Measurements from ENCODE around the gene GPR141.

The GPR141 gene

DNA sequence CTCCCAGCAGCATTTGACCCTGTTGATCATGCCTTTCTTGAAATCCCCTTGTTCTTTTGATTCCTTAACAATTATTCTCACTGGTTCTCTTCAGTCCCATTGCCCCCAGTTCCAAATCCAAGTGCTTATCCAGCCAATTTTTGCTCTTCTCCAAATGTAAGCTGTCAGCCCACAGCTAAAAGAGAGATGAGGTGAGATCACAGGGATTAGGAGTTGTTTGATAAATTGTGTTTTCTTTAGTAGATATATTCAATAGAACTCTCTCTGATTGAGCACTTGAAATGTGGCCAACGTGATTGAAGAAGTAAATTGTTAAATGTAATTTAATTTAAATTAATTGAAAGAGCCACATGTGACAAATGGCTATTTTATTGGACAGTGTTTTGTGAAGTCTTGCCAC, 88.2 kb downstream of the GPR141 start:
- TF ChIP-seq EGR1 (IDR thresholded peaks at IDR 0.05) (no peak), TCF12 (IDR thresholded peaks at IDR 0.05; ENCODE audit: low read depth) (no peak), YY1 (IDR thresholded peaks at IDR 0.05; ENCODE audit: low read depth) (no peak), CREB1 (IDR thresholded peaks at IDR 0.05; ENCODE audit: low read depth) (no peak), RAD21 (IDR thresholded peaks at IDR 0.05; ENCODE audit: low read depth) (no peak), EP300 (IDR thresholded peaks at IDR 0.05; ENCODE audit: borderline replicate concordance) (no peak), TAF1 (IDR thresholded peaks at IDR 0.05; ENCODE audit: low read depth) (no peak), TEAD4 (IDR thresholded peaks at IDR 0.05) (no peak), FOXM1 (IDR thresholded peaks at IDR 0.05; ENCODE audit: borderline replicate concordance, low read depth) (no peak), CEBPB (IDR thresholded peaks at IDR 0.05) (no peak), ZBTB7A (IDR thresholded peaks at IDR 0.05; ENCODE audit: low read depth) (no peak)
- TF ChIP-seq, protein P1, sequence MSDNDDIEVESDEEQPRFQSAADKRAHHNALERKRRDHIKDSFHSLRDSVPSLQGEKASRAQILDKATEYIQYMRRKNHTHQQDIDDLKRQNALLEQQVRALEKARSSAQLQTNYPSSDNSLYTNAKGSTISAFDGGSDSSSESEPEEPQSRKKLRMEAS (IDR thresholded peaks at IDR 0.05): no peak
- TF ChIP-seq, protein P2, sequence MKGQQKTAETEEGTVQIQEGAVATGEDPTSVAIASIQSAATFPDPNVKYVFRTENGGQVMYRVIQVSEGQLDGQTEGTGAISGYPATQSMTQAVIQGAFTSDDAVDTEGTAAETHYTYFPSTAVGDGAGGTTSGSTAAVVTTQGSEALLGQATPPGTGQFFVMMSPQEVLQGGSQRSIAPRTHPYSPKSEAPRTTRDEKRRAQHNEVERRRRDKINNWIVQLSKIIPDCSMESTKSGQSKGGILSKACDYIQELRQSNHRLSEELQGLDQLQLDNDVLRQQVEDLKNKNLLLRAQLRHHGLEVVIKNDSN (IDR thresholded peaks at IDR 0.05): no peak
- TF ChIP-seq, protein P3, sequence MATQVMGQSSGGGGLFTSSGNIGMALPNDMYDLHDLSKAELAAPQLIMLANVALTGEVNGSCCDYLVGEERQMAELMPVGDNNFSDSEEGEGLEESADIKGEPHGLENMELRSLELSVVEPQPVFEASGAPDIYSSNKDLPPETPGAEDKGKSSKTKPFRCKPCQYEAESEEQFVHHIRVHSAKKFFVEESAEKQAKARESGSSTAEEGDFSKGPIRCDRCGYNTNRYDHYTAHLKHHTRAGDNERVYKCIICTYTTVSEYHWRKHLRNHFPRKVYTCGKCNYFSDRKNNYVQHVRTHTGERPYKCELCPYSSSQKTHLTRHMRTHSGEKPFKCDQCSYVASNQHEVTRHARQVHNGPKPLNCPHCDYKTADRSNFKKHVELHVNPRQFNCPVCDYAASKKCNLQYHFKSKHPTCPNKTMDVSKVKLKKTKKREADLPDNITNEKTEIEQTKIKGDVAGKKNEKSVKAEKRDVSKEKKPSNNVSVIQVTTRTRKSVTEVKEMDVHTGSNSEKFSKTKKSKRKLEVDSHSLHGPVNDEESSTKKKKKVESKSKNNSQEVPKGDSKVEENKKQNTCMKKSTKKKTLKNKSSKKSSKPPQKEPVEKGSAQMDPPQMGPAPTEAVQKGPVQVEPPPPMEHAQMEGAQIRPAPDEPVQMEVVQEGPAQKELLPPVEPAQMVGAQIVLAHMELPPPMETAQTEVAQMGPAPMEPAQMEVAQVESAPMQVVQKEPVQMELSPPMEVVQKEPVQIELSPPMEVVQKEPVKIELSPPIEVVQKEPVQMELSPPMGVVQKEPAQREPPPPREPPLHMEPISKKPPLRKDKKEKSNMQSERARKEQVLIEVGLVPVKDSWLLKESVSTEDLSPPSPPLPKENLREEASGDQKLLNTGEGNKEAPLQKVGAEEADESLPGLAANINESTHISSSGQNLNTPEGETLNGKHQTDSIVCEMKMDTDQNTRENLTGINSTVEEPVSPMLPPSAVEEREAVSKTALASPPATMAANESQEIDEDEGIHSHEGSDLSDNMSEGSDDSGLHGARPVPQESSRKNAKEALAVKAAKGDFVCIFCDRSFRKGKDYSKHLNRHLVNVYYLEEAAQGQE (IDR thresholded peaks at IDR 0.05; ENCODE audit: low read depth): no peak

DNA sequence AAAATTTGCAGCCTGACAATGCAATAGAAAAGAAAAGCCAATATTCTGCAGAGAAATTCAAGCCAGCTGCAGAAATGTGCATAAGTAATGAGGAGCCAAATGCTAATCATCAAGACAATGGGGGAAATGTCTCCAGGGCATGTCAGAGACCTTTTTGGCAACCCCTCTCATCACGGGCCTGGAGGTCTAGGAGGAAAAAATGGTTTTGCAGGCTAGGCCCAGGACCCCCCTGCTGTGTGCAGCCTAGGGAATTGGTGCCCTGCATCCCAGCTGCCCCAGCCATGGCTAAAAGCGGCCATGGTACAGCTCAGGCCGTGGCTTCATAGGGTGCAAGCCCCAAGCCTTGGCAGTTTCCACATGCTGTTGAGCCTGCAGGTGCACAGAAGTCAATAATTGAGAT, 92.4 kb downstream of the GPR141 start:
- TF ChIP-seq FOXM1 (IDR thresholded peaks at IDR 0.05; ENCODE audit: borderline replicate concordance, low read depth) (no peak), TEAD4 (IDR thresholded peaks at IDR 0.05) (no peak), NFIC (IDR thresholded peaks at IDR 0.05) (no peak), CEBPB (IDR thresholded peaks at IDR 0.05) (no peak), TCF12 (IDR thresholded peaks at IDR 0.05; ENCODE audit: low read depth) (no peak), EP300 (IDR thresholded peaks at IDR 0.05; ENCODE audit: borderline replicate concordance) (no peak), CREB1 (IDR thresholded peaks at IDR 0.05; ENCODE audit: low read depth) (no peak), RAD21 (IDR thresholded peaks at IDR 0.05; ENCODE audit: low read depth) (no peak), EGR1 (IDR thresholded peaks at IDR 0.05) (no peak)
- TF ChIP-seq, protein P2 (IDR thresholded peaks at IDR 0.05): no peak
- TF ChIP-seq, protein P1 (IDR thresholded peaks at IDR 0.05): no peak

DNA sequence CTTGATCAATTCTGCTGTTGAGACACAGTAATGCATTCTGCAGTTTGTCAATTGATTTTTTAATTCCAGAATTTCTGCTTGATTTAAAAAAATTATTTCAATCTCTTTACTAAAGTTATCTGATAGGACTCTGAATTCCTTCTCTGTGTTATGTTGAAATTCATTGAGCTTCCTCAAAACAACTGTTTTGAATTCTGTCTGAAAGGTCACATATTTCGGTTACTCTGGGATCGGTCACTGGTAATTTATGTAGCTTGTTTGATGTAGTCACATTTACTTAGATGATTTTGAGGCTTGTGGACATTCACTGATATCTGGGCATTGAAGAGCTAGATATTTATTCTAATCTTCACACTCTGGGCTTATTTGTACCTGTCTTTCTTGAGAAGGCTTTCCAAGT, 97.6 kb downstream of the GPR141 start:
- TF ChIP-seq EP300 (IDR thresholded peaks at IDR 0.05; ENCODE audit: borderline replicate concordance) (no peak), TEAD4 (IDR thresholded peaks at IDR 0.05) (no peak), CEBPB (IDR thresholded peaks at IDR 0.05) (no peak), TAF1 (IDR thresholded peaks at IDR 0.05; ENCODE audit: low read depth) (no peak), ZBTB7A (IDR thresholded peaks at IDR 0.05; ENCODE audit: low read depth) (no peak), FOXM1 (IDR thresholded peaks at IDR 0.05; ENCODE audit: borderline replicate concordance, low read depth) (no peak), NFIC (IDR thresholded peaks at IDR 0.05) (no peak)

DNA sequence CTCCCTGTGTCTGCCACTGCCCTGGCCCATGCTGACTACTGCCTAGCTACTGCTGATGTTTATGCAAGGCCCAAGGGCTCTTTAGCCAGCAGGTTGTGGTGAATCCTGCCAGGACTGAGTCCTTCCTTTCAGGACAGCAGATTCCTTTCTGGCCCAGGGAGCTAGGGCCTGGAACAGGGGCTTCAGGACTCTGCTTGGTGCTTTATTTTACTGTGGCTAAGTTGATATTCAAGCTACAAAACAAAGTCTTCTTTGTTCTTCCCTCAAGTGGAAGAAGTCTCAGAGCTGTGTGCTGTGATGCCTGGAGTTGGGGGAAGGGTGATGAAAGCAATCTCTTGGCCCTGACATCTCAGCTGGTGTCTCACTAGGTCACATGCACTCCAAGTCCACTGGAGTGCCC, 98.6 kb downstream of the GPR141 start:
- TF ChIP-seq NFIC (IDR thresholded peaks at IDR 0.05) (no peak), EGR1 (IDR thresholded peaks at IDR 0.05) (no peak), EP300 (IDR thresholded peaks at IDR 0.05; ENCODE audit: borderline replicate concordance) (no peak), CEBPB (IDR thresholded peaks at IDR 0.05) (no peak), ZBTB7A (IDR thresholded peaks at IDR 0.05; ENCODE audit: low read depth) (no peak), CREB1 (IDR thresholded peaks at IDR 0.05; ENCODE audit: low read depth) (no peak), YY1 (IDR thresholded peaks at IDR 0.05; ENCODE audit: low read depth) (no peak), TAF1 (IDR thresholded peaks at IDR 0.05; ENCODE audit: low read depth) (no peak), FOXM1 (IDR thresholded peaks at IDR 0.05; ENCODE audit: borderline replicate concordance, low read depth) (no peak), TEAD4 (IDR thresholded peaks at IDR 0.05) (no peak)
- TF ChIP-seq, protein P3 (IDR thresholded peaks at IDR 0.05; ENCODE audit: low read depth): no peak
- TF ChIP-seq, protein P1 (IDR thresholded peaks at IDR 0.05): no peak

DNA sequence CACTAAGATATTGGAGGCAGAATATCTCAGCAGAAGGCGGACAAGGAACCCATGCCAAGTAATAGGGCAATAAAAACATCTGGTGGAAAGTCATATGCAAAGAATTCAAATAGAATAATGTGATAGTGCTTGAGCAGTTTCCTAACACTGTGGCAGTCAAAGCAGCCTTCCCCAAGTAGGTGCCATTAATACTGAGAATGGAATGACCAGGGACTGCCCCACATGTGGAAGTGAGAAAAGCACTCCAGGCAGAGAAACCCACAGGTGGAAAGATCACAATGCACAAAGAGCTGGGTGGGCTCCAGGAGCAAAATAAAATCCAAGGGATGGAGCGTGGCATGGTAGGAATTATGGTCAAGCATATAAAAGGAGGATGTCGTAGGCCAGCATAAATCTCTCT, 100.4 kb downstream of the GPR141 start:
- no peak for TF ChIP-seq TCF12 (IDR thresholded peaks at IDR 0.05; ENCODE audit: low read depth)
- no peak for TF ChIP-seq NFIC (IDR thresholded peaks at IDR 0.05)
